Gastrocnemius medialis (tissue), 4 donors: Measurements from ENCODE around the gene BLMH. TPM values are rescaled to one million over a fixed set of nuclear protein-coding genes. Genes with fewer than 3 reads are reported as not detected.
A peak's percentile ranks its signal among the peaks of the same experiment; 100 is the strongest.

Experiments used
- ATAC-seq, 2 donors: fragments of 150-250 bp; one replicate each; pipeline ENCODE4 v1.9.1; 2016
- DNase-seq, 2 donors: peaks; one replicate each; pipeline ENCODE4 v3.0.0-alpha.2; 2019
- H3K27ac ChIP-seq, 4 donors: fragments of 200-600 bp; sonication (generic); 1 replicate in 1 of 4; 2 replicates in 3 of 4; pipeline ENCODE4 v1.5.1; 2016 to 2018; ENCODE audit warnings: mild to moderate bottlenecking in 2 of 4, moderate library complexity in 1 of 4
- H3K27me3 ChIP-seq, 3 donors: fragments of 200-600 bp; sonication (generic) in 2 of 3; 1 replicate in 1 of 3; 2 replicates in 2 of 3; pipeline versions ENCODE4 v1.5.1 to v1.6.0; 2016 to 2019; ENCODE audit warnings: mild to moderate bottlenecking in 1 of 3, moderate library complexity in 1 of 3
- H3K36me3 ChIP-seq, 2 donors: fragments of 200-600 bp; sonication (generic) in 1 of 2; one replicate each; pipeline ENCODE4 v1.5.1; 2017 to 2018
- H3K4me1 ChIP-seq, 2 donors: fragments of 200-600 bp; sonication (generic) in 1 of 2; one replicate each; pipeline ENCODE4 v1.5.1; 2016 to 2017; ENCODE audit warnings: mild to moderate bottlenecking in 2 of 2
- H3K4me3 ChIP-seq, 4 donors: fragments of 200-600 bp; sonication (generic) in 3 of 4; 1 replicate in 1 of 4; 2 replicates in 3 of 4; pipeline ENCODE4 v1.5.1; 2016 to 2019; ENCODE audit warnings: mild to moderate bottlenecking in 2 of 4
- H3K9me3 ChIP-seq, 3 donors: fragments of 200-600 bp; sonication (generic) in 2 of 3; 1 replicate in 1 of 3; 2 replicates in 2 of 3; pipeline ENCODE4 v1.5.1; 2016 to 2019
- CTCF ChIP-seq, 5 experiments: fragments of 450-650 bp in 3 of 5; fragments of 200-600 bp in 2 of 5; sonication (generic) in 2 of 5; IDR thresholded peaks in 4 of 5; conservative IDR thresholded peaks in 1 of 5; 1 replicate in 4 of 5; 2 replicates in 1 of 5; pipeline ENCODE4 v1.5.1; 2016 to 2019; ENCODE audit warnings: antibody characterized with exemption in 5 of 5, mild to moderate bottlenecking in 3 of 5, moderate library complexity in 3 of 5
- POLR2A ChIP-seq, 2 donors: fragments of 450-650 bp; IDR thresholded peaks; one replicate each; pipeline ENCODE4 v1.6.1; 2017; ENCODE audit warnings: antibody characterized with exemption in 2 of 2, mild to moderate bottlenecking in 2 of 2, moderate library complexity in 2 of 2
- in situ Hi-C, 4 donors: fragments of 200-750 bp; cut with MboI; loops; one replicate each; pipeline versions ENCODE4 v1.15.0 to v1.8.0; 2017; ENCODE audit warnings: low sequenced_read_pairs in 4 of 4
- intact Hi-C: fragments of 100-400 bp; cut with DNase I; formaldehyde crosslinking; loops from one replicate; pipeline ENCODE4 v1.15.1; 2023; ENCODE audit warnings: low total_unique reads
- total RNA-seq, 4 donors: library from RNA; depleted of rRNA; stranded (reverse); fragments of >200 nt; gene quantifications; one replicate each; pipeline versions ENCODE4 v1.1.0 to v1.2.3, GENCODE V29; 2016

The BLMH gene
- total RNA-seq, 4 donors from 2014 or later, result 7.4 to 17.7 (median 16.7) TPM

GRCh38 chr17:30234964-30235363 is 56.8 kb downstream of the BLMH start:
- peak overlapping the region; percentile 39 to 52 (median 43) for H3K4me3 ChIP-seq
- H3K27me3 ChIP-seq, result peaks cover 43 to 58% (median 47%) of the 10 kb centered on the region in 3 donors
- in situ Hi-C loops, result no loop called here
- H3K9me3 ChIP-seq, result no peaks in the 10 kb centered on the region
- ATAC-seq, result no peak
- H3K36me3 ChIP-seq, result no peaks in the 10 kb centered on the region
- TF ChIP-seq CTCF (IDR thresholded peaks at IDR 0.05 in 4 of 5, conservative IDR thresholded peaks at IDR 0.05 in 1 of 5) (no peak), POLR2A (IDR thresholded peaks at IDR 0.05) (no peak)
- intact Hi-C loops, result loop anchor here (10.0 kb wide), 1 partner anchor 130 kb away; no protein-coding TSS in a partner anchor
- peaks cover 14% of the 10 kb centered on the region in 2 donors for H3K4me1 ChIP-seq
- no peak for DNase-seq
- no peak overlapping the region for H3K27ac ChIP-seq

DNA sequence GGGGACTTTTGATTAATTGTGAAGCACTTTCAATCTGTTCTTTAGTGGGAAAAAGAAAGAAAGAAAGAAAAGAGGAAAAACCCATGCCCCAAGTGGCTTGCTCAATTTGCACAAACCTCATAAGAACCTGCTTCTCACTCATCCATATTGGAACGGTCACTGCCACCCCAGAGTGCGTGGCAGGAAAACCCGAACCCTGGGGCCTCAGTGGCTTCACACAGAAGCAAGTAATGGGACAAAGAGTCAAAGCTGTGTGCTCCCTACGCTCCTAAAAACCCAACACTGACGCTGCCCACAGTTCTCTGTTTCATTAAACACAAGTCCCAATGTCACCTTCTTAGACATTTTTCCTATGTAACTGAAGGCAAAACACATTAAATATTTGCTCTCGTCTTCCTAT is 57.4 kb downstream of the BLMH start:
- in situ Hi-C loops, result no loop called here
- peaks cover 43 to 54% (median 46%) of the 10 kb centered on the region in 3 donors for H3K27me3 ChIP-seq
- DNase-seq (no peak), ATAC-seq (no peak)
- H3K36me3 ChIP-seq, result no peaks in the 10 kb centered on the region
- H3K9me3 ChIP-seq, result no peaks in the 10 kb centered on the region
- no peak overlapping the region for H3K27ac ChIP-seq
- H3K4me3 ChIP-seq, result no peak overlapping the region
- intact Hi-C loops, result loop anchor here (10.0 kb wide), 1 partner anchor 129 kb away; no protein-coding TSS in a partner anchor
- peaks cover 14% of the 10 kb centered on the region in 2 donors for H3K4me1 ChIP-seq
- TF ChIP-seq POLR2A (IDR thresholded peaks at IDR 0.05) (no peak), CTCF (IDR thresholded peaks at IDR 0.05 in 4 of 5, conservative IDR thresholded peaks at IDR 0.05 in 1 of 5) (no peak)

- intact Hi-C loops, result loop anchor here (10.0 kb wide), 1 partner anchor 128 kb away; no protein-coding TSS in a partner anchor
- Histone ChIP-seq H3K4me3 (no peak overlapping the region), H3K4me1 (peaks cover 12 to 14% of the 10 kb centered on the region in 2 donors), H3K27me3 (peaks cover 36 to 51% (median 38%) of the 10 kb centered on the region in 3 donors), H3K27ac (no peak overlapping the region), H3K9me3 (no peaks in the 10 kb centered on the region), H3K36me3 (no peaks in the 10 kb centered on the region)
- DNase-seq, result no peak
- ATAC-seq, result no peak
- in situ Hi-C loops, result no loop called here
- TF ChIP-seq CTCF (IDR thresholded peaks at IDR 0.05 in 4 of 5, conservative IDR thresholded peaks at IDR 0.05 in 1 of 5) (no peak), POLR2A (IDR thresholded peaks at IDR 0.05) (no peak)
Measured at GRCh38 chr17:30232824-30233427, 58.8 kb downstream of the BLMH start.

GRCh38 chr17:30232015-30232823 is 59.5 kb downstream of the BLMH start:
- H3K9me3 ChIP-seq, result no peaks in the 10 kb centered on the region
- no peak overlapping the region for H3K27ac ChIP-seq
- intact Hi-C loops, result loop anchor here (10.0 kb wide), 1 partner anchor 127 kb away; no protein-coding TSS in a partner anchor
- no peak for TF ChIP-seq CTCF (IDR thresholded peaks at IDR 0.05 in 4 of 5, conservative IDR thresholded peaks at IDR 0.05 in 1 of 5)
- no peak for TF ChIP-seq POLR2A (IDR thresholded peaks at IDR 0.05)
- DNase-seq (no peak), ATAC-seq (no peak)
- H3K36me3 ChIP-seq, result no peaks in the 10 kb centered on the region
- H3K4me1 ChIP-seq, result peaks cover 7 to 14% of the 10 kb centered on the region in 2 donors
- H3K4me3 ChIP-seq, result no peak overlapping the region
- in situ Hi-C loops, result no loop called here
- H3K27me3 ChIP-seq, result peaks cover 29 to 44% (median 31%) of the 10 kb centered on the region in 3 donors
